Stimulated activated CD8-positive, alpha-beta memory T cell treated with anti-CD3 and anti-CD28 coated beads, Interleukin-4, amount 100 ng/mL, for 4 hours (primary cell): Measurements from ENCODE around the gene TEX38.
"Not testable (repeated sequence)": the region's sequence is repeated elsewhere in the genome, so short reads cannot be mapped to it uniquely, and the experiment has no call there.

Experiments
- DNase-seq, 2 donors: peaks; one replicate each; pipeline ENCODE4 v3.0.0-alpha.2; 2020; ENCODE audit warnings: low read depth in 2 of 2, low spot score in 1 of 2

The TEX38 gene

GRCh38 chr1:46654698-46655097, 17.0 kb upstream of the TEX38 start:
- DNase-seq = not testable (repeated sequence)

DNA sequence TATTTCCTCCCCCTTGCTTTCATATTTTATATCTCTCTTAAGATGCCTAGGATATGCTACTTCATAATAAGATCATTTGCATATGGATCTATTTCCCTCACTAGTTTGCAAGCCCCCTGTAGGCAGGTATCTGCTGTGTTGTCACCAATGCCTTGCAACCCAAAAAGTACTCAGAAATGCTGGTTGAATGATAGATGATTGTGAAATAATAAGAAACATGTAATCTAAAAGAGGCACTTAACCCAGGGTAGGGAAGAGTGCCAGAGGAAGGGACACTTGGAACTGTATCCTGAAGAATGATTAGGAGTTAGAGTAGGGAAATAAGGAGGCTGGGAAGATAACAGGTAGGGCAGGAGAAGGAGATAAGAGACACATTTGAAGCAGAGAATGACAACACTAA, 15.8 kb upstream of the TEX38 start:
- DNase-seq = no peak

- no peak for DNase-seq
These were observed 15.0 kb upstream of the TEX38 start for GRCh38 chr1:46656643-46657042.

DNA sequence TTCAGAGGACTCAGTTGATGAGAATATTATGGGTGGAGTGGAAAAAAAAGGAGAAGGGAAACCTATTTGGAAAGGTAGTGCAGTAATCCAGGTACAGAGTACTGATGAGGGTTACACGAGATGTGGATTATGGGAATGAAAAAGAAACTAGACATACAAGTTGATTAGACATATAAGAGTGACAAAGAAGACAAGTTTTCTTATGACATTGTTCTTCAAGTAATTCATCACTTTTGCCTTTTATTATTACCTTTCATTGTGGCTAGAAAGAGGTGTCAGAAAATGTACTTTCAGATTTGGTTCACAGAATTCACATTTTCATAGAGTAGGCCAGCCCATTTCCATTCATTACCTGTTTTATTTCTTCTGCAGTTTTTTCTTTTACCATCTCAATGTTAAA, 13.9 kb upstream of the TEX38 start:
- no peak for DNase-seq

GRCh38 chr1:46659307-46659870, 12.3 kb upstream of the TEX38 start:
- DNase-seq = no peak

DNA sequence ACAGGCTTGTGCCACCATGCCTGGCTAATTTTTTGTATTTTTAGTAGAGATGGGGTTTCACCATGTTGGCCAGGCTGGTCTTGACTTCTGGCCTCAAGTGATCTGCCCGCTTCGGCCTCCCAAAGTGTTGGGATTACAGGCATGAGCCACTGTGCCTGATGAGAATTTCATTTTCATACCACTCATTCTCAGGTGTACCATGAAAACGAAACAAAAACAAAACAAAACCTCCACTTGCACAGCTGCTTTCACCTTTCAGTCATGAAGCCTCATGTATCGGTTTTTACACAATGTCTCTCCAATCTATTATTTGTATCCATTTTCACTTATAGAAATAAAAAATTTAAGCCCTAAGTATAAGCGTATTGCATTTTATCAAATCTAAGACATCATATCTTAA, 11.5 kb upstream of the TEX38 start:
- not testable (repeated sequence) for DNase-seq

DNA sequence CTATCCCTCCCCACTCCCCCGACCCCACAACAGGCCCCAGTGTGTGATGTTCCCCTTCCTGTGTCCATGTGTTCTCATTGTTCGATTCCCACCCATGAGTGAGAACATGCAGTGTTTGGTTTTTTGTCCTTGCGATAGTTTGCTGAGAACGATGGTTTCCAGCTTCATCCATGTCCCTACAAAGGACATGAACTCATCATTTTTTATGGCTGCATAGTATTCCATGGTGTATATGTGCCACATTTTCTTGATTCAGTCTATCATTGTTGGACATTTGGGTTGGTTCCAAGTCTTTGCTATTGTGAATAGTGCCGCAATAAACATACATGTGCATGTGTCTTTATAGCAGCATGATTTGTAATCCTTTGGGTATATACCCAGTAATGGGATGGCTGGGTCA, 8.7 kb upstream of the TEX38 start:
- DNase-seq = not testable (repeated sequence)

DNA sequence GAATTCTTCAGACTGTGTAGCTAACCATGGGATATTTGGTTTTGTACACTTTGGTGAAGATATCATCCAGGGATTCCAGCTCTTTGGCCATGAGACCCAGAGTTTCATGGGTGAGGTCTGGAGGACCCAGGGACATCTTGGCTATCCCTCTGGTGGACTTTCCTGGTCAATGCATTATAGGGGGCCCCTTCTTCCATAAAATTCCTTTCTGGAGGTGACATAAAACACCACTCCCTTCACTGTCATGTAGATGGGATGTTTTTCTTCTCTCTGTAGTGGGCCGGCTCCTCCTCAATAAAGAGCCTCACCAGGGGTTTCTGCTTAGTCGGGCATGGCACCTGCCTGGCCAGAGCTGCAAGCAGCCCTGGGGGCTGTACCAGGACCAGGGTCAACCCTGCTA, 5.7 kb upstream of the TEX38 start:
- DNase-seq = no peak

DNA sequence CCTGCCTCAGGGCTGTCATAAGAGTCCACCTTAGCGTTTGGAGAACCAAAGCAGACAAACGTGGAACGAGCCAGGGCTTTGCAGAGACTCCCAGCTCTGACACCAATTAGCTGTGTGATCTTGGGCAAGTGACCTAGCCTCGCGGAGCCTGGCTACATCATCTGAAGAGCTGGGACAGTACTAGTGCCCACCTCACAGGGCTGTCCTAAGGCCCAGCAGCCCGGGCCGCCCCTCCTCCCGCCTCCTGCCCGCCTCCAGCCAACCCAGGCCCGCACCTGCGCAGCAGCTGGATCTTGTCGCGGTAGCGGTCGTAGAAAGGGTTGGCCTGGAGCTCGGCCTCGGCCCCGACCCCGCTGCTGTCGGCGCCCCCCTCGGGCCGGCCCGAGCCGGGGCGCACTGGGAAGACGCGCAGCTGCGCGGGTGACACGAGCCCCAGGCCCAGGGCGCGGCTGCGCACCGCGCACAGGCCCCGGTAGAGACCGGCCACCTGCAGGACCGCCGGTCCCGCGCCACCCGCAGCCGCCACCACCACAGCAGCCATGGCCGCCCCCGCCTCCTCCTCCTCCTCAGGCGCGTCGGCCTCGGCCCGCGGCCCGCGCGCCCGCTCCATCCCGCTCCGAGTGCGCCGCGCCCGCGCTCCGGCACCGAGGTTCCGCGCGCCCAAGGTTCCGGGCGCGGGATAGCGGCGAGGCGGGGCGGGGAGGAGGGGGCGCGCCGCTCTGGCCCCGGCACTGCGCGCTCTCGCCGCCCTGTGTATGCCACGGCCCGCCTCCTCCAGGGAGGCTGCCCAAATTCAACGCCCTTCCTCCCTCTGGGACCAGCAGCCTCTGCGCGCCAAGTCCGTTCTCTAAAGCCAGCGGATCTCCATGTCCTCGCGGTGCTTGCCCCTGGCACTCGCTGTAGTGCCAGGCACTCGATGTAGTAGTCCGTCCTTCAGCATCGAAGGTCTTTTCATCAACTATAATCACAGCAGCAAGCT, 3.6 kb upstream of the TEX38 start, which contains the start of gene ATPAF1:
Gene ATPAF1, minus strand, starts transcription at position 583 of the 979 bp plus-strand sequence. Its CDS starts 42 bp downstream, at position 541.
- DNase-seq = peak in 1 of 2 donors; percentile 24

DNA sequence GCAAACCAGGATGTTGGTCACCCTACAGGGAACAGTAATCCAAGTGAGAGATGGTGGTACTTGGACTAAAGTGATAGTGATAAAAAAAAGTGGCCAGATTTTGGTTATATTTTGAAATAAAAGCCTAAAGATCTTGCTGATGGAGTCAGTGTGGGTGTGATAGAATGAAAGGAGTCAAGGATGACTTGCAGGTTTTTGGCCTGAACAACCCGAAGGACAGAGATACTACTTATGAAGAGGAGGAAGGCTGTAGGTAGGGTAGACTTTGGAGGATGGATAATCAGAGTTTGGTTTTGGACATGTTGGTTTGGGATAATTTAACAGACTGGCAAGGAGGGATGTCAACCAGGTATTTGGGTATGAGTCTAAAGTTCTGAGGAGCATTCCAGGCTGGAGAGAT, 1.5 kb upstream of the TEX38 start:
- no peak for DNase-seq

DNA sequence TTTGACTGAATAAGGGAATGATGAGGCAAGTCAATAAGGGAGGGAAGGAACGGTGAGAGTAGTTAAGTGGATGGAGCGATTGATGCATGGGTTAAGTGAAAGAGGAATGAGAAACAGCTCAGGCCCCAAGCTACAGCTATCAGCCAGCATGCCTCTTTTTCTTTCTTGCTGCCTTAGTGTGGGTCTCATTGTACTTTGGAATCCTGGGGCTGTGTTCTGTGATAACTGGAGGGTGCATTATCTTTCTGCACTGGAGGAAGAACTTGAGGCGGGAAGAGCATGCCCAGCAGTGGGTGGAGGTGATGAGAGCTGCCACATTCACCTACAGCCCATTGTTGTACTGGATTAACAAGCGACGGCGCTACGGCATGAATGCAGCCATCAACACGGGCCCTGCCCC, 1.0 kb downstream of the TEX38 start:
- no peak for DNase-seq

- DNase-seq = no peak
These were observed 2.1 kb downstream of the TEX38 start for GRCh38 chr1:46673749-46674182.

GRCh38 chr1:46675549-46676314, 4.1 kb downstream of the TEX38 start:
- DNase-seq = no peak

DNA sequence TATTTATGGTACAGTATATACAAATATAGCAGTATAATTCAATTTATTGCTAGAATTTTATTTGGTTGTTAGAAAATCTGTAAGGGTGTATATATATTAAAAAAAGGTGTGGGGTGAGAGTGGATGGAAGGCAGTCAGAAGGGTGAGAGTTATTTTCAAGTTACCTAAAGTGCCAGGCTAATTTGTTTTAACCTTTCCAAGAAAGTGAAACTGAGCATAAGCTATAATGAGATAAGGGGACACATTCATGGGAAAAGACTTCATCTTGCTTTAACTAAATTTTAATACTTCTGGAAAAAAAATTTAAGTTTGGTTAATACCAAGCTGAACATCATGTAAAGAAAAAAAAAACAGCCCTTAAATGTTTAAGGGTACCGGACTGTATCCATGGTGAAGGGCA, 4.9 kb downstream of the TEX38 start:
- no peak for DNase-seq

- no peak for DNase-seq
These were observed 5.7 kb downstream of the TEX38 start for GRCh38 chr1:46677339-46677738.

GRCh38 chr1:46679789-46680573, 8.3 kb downstream of the TEX38 start:
- no peak for DNase-seq

DNA sequence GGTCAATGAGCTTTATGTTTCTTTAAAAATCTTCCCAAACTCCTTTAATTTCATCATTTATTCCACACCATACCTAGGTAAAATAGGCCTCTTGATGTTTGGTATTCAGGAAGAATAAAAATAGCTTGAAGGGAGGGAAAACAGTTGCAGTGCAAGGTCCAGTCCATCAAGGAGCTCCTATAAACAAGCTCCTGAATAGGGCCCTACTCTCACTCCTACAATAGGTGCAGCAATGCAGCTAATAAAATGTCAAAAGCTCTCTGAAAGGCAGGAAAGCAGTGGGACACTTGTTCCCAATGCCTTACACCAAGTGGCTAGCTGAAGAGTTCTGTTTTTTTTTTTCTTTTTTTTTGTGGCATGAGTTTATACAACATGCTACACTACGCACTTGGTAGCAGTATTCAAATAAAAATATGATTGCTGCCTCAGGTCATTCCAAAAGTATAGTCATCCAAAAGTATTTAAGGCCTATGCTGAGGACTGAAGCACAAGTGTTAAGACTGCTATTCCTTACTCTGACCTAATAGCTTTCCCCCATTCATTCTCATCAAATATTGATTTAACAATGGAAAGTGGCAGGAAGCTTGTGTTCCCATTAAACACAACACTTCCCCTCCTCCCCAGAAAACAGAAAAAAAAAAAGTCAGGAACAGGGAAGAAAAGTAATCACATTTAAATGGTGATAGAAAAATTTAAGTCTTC, 9.8 kb downstream of the TEX38 start:
- DNase-seq = no peak

GRCh38 chr1:46682064-46682463, 10.4 kb downstream of the TEX38 start:
- DNase-seq = no peak

DNA sequence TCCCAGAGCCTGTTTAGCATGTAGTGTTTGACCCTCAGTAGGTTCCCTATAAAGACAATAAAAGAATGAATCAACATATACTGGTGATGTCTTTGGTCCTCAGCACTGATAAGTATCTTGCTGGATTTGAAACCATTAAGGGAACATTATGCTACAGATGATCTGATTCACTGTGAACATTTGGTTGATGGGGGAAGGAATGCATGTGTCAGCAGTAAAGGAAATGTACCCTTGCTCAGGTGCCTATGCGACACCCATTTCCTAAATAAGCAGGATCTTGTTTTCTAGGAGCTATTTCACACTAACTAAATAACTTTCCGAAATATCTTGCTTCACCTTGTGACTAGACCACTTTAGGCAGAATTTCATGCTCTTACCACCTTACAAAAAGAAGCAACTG, 13.0 kb downstream of the TEX38 start:
- no peak for DNase-seq

GRCh38 chr1:46686255-46686654, 14.6 kb downstream of the TEX38 start:
- no peak for DNase-seq
